Measurements from ENCODE around the gene ANGPTL8. TPM values are rescaled to one million over a fixed set of nuclear protein-coding genes. Genes with fewer than 3 reads are reported as not detected.

ANGPTL8 gene
- total RNA-seq, 6 donors from 2014 or later = 5.2 TPM; not detected in 5

GRCh38 chr19:11260996-11261395 is 21.6 kb downstream of the ANGPTL8 start:
- no peaks in the 10 kb centered on the region for H3K9me3 ChIP-seq
- H3K4me3 ChIP-seq = peak overlapping the region; percentile 84 to 99 (median 96)
- ATAC-seq (ENCODE audit: low FRiP score in 2 of 2) (no peak), DNase-seq (no peak)
- H3K27ac ChIP-seq = peak overlapping the region; percentile 92 to 98 (median 94)
- TF ChIP-seq POLR2AphosphoS5 (IDR thresholded peaks at IDR 0.05) = no peak
- no peak for TF ChIP-seq CTCF (IDR thresholded peaks at IDR 0.05)
- no peak for TF ChIP-seq POLR2A (IDR thresholded peaks at IDR 0.05)
- TF ChIP-seq EP300 (IDR thresholded peaks at IDR 0.05) = no peak
- no peaks in the 10 kb centered on the region for H3K27me3 ChIP-seq
- H3K36me3 ChIP-seq = no peaks in the 10 kb centered on the region
- 80 to 83% methylated on average over 5 of the region's 5 CpGs for WGBS, 2 donors
- peaks cover 31 to 50% (median 42%) of the 10 kb centered on the region in 4 donors for H3K4me1 ChIP-seq

GRCh38 chr19:11261431-11261970 is 22.1 kb downstream of the ANGPTL8 start:
- WGBS, 2 donors = 30 to 31% methylated on average over 3 to 17 of the region's 18 CpGs
- DNase-seq = no peak

GRCh38 chr19:11261971-11262839 is 22.8 kb downstream of the ANGPTL8 start, which contains the start of gene DOCK6:
DOCK6 (minus strand) TSS chr19:11262524; CDS start chr19:11262440, 84 bp downstream.
- peak within 1 kb of the TSS; percentile 92 to 98 (median 94) for H3K27ac ChIP-seq

More at GRCh38 chr19:11261431-11261970, 22.1 kb downstream of the ANGPTL8 start:
- ATAC-seq (ENCODE audit: low FRiP score in 2 of 2) = peak in 1 of 2 donors; percentile 2
- H3K36me3 ChIP-seq = no peaks in the 10 kb centered on the region
- no peaks in the 10 kb centered on the region for H3K9me3 ChIP-seq
- no peaks in the 10 kb centered on the region for H3K27me3 ChIP-seq
- H3K4me1 ChIP-seq = peaks cover 30 to 47% (median 38%) of the 10 kb centered on the region in 4 donors
- TF ChIP-seq POLR2A (IDR thresholded peaks at IDR 0.05) (no peak), CTCF (IDR thresholded peaks at IDR 0.05) (no peak), POLR2AphosphoS5 (IDR thresholded peaks at IDR 0.05) (no peak), EP300 (IDR thresholded peaks at IDR 0.05) (no peak)
- H3K4me3 ChIP-seq = peak overlapping the region; percentile 84 to 99 (median 96)
- H3K27ac ChIP-seq = peak overlapping the region; percentile 92 to 98 (median 94)

GRCh38 chr19:11263726-11264125 is 24.3 kb downstream of the ANGPTL8 start:
- 96 to 97% methylated on average over 6 of the region's 6 CpGs for WGBS, 2 donors
- DNase-seq (no peak), ATAC-seq (ENCODE audit: low FRiP score in 2 of 2) (no peak)
- TF ChIP-seq EP300 (IDR thresholded peaks at IDR 0.05) (no peak), POLR2AphosphoS5 (IDR thresholded peaks at IDR 0.05) (no peak), POLR2A (IDR thresholded peaks at IDR 0.05) (no peak), CTCF (IDR thresholded peaks at IDR 0.05) (no peak)
- no peaks in the 10 kb centered on the region for H3K36me3 ChIP-seq
- H3K27ac ChIP-seq = peak overlapping the region; percentile 56 to 98 (median 85)
- peaks cover 36 to 59% (median 48%) of the 10 kb centered on the region in 4 donors for H3K4me1 ChIP-seq
- H3K9me3 ChIP-seq = no peaks in the 10 kb centered on the region
- no peaks in the 10 kb centered on the region for H3K27me3 ChIP-seq
- H3K4me3 ChIP-seq = no peak overlapping the region

More at GRCh38 chr19:11261971-11262839, 22.8 kb downstream of the ANGPTL8 start, which contains the start of gene DOCK6:
- H3K4me3 ChIP-seq = peak within 1 kb of the TSS; percentile 84 to 99 (median 96)
- peaks cover 24 to 47% (median 38%) of the 10 kb centered on the region in 4 donors for H3K4me1 ChIP-seq
- DNase-seq (peak; percentile 44 to 92), ATAC-seq (ENCODE audit: low FRiP score in 2 of 2) (peak in 1 of 2 donors; percentile 82)
- 5 to 7% methylated on average over 5 to 23 of the region's 91 CpGs for WGBS, 2 donors
- H3K36me3 ChIP-seq = no peaks in the 10 kb centered on the region
- no peaks in the 10 kb centered on the region for H3K27me3 ChIP-seq
- TF ChIP-seq POLR2A (IDR thresholded peaks at IDR 0.05) (peak in 1 of 4 donors; percentile 8), CTCF (IDR thresholded peaks at IDR 0.05) (peak in 5 of 6 experiments; percentile 40 to 55 (median 50)), POLR2AphosphoS5 (IDR thresholded peaks at IDR 0.05) (no peak), EP300 (IDR thresholded peaks at IDR 0.05) (no peak)
- no peaks in the 10 kb centered on the region for H3K9me3 ChIP-seq
